Endothelial cell of umbilical vein (primary cell): Measurements from ENCODE around the gene TMEM82. TPM values are rescaled to one million over a fixed set of nuclear protein-coding genes. Genes with fewer than 3 reads are reported as not detected.

ENCODE experiments used
- BruUV-seq: library from RNA; stranded (reverse); fragments of 400-500 nt; replicated peaks from 2 replicates; lab custom pipeline; 2021; lab: Mats Ljungman, UMichigan
- CTCF ChIA-PET: fragments of 300-600, 350-600 bp; sonication (Branson Sonifier 250); formaldehyde crosslinking; loops from one replicate; lab custom pipeline; 2021; ENCODE audit warnings: antibody characterized with exemption, inconsistent platforms; lab: Charles Lee
- POLR2A ChIA-PET: fragments of 300-600, 350-600 bp; sonication (Branson Sonifier 250); formaldehyde crosslinking; loops from one replicate; lab custom pipeline; 2021; ENCODE audit warnings: antibody characterized with exemption, inconsistent platforms; lab: Charles Lee
- DNase-seq: peaks from one replicate; pipeline ENCODE4 v3.0.0-alpha.2; 2011; ENCODE audit warnings: low read depth, low spot score
- FAIRE-seq: peaks from 2 replicates; lab custom pipeline; 2011; peaks lifted over from hg19 to GRCh38; lab: Jason Lieb, UNC
- H2AFZ ChIP-seq: 2 replicates; pipeline ENCODE4 v1.6.0; 2012; ENCODE audit warnings: low read depth, low read length, control low read depth, inconsistent platforms
- H3K27ac ChIP-seq: 2 replicates; pipeline ENCODE4 v1.5.1; 2011; ENCODE audit warnings: low read depth, mild to moderate bottlenecking, control low read depth, low read length, moderate library complexity; ENCODE audit not compliant: insufficient read depth
- H3K27me3 ChIP-seq, 2 experiments: 2 replicates each; pipeline versions ENCODE4 v1.6.0 to v1.6.1; 2011; ENCODE audit warnings: low read length in 2 of 2, mixed read lengths in 1 of 2; ENCODE audit not compliant: control insufficient read depth in 2 of 2, insufficient read depth in 2 of 2
- H3K36me3 ChIP-seq, 2 experiments: 2 replicates in 1 of 2; 3 replicates in 1 of 2; pipeline ENCODE4 v1.5.1; 2011; ENCODE audit warnings: low read length in 2 of 2, mild to moderate bottlenecking in 1 of 2, moderate library complexity in 1 of 2; ENCODE audit not compliant: control insufficient read depth in 2 of 2, insufficient read depth in 2 of 2; ENCODE audit errors: extremely low read depth in 1 of 2
- H3K4me1 ChIP-seq: 3 replicates; pipeline ENCODE4 v1.5.1; 2011; ENCODE audit warnings: mild to moderate bottlenecking, low read length; ENCODE audit not compliant: control insufficient read depth, insufficient read depth; ENCODE audit errors: extremely low read depth
- H3K4me2 ChIP-seq: 2 replicates; pipeline ENCODE4 v1.6.1; 2011; ENCODE audit warnings: low read length, control low read depth, mixed read lengths; ENCODE audit not compliant: insufficient read depth
- H3K4me3 ChIP-seq, 3 experiments: fragments of 200-600 bp in 1 of 3; sonication (generic), shearing (Covaris generic) in 1 of 3; replicated peaks in 1 of 3; 2 replicates each; pipeline ENCODE4 v1.5.1; 2011 to 2016; ENCODE audit warnings: control low read depth in 3 of 3, low read length in 3 of 3, mild to moderate bottlenecking in 2 of 3, inconsistent platforms in 1 of 3, low read depth in 1 of 3, moderate library complexity in 1 of 3; ENCODE audit not compliant: insufficient read depth in 1 of 3
- H3K79me2 ChIP-seq: 2 replicates; pipeline ENCODE4 v1.6.0; 2012; ENCODE audit warnings: low read length, inconsistent platforms; ENCODE audit not compliant: control insufficient read depth, insufficient read depth
- H3K9ac ChIP-seq: replicated peaks from 2 replicates; pipeline ENCODE3; 2011; ENCODE audit warnings: low read length, control low read depth; ENCODE audit not compliant: insufficient read depth; ENCODE audit errors: extremely low read depth
- H3K9me1 ChIP-seq: replicated peaks from 3 replicates; pipeline ENCODE4 v1.6.0; 2011; ENCODE audit warnings: mild to moderate bottlenecking, low read length; ENCODE audit not compliant: control insufficient read depth, insufficient read depth; ENCODE audit errors: extremely low read depth
- H3K9me3 ChIP-seq: replicated peaks from 2 replicates; pipeline ENCODE4 v1.5.1; 2012; ENCODE audit warnings: low read length, inconsistent platforms; ENCODE audit not compliant: control insufficient read depth, insufficient read depth
- H4K20me1 ChIP-seq: replicated peaks from 2 replicates; pipeline ENCODE3; 2011; ENCODE audit warnings: mild to moderate bottlenecking, low read length; ENCODE audit not compliant: control insufficient read depth, insufficient read depth; ENCODE audit errors: extremely low read depth
- CTCF ChIP-seq, 2 donors: IDR thresholded peaks; 1 replicate in 1 of 2; 2 replicates in 1 of 2; pipeline ENCODE4 v1.5.1; 2011; ENCODE audit warnings: low read length in 2 of 2, mild to moderate bottlenecking in 2 of 2, moderate library complexity in 2 of 2, control low read depth in 1 of 2, inconsistent platforms in 1 of 2, low read depth in 1 of 2; ENCODE audit not compliant: insufficient read depth in 1 of 2; ENCODE audit errors: extremely low read depth in 1 of 2
- EZH2 ChIP-seq: IDR thresholded peaks from 2 replicates; pipeline ENCODE4 v1.6.1; 2012; ENCODE audit warnings: borderline replicate concordance, low read depth, mild to moderate bottlenecking, moderate library complexity, low read length, inconsistent platforms; ENCODE audit not compliant: severe bottlenecking
- FOS ChIP-seq: IDR thresholded peaks from 2 replicates; pipeline ENCODE4 v1.6.1; 2011; ENCODE audit warnings: mild to moderate bottlenecking, low read length, moderate library complexity, borderline replicate concordance; ENCODE audit not compliant: insufficient read depth
- GATA2 ChIP-seq: IDR thresholded peaks from 2 replicates; pipeline ENCODE4 v1.7.0; 2011; ENCODE audit warnings: low read depth, mild to moderate bottlenecking, moderate library complexity, mixed read lengths, low read length; ENCODE audit not compliant: insufficient read length, insufficient read depth
- JUN ChIP-seq: IDR thresholded peaks from 2 replicates; pipeline ENCODE4 v1.6.1; 2011; ENCODE audit warnings: borderline replicate concordance, low read depth; ENCODE audit not compliant: insufficient read length, insufficient read depth
- MAX ChIP-seq: IDR thresholded peaks from 2 replicates; pipeline ENCODE4 v1.6.1; 2011; ENCODE audit not compliant: insufficient read depth, insufficient read length
- MYC ChIP-seq: IDR thresholded peaks from one replicate; pipeline ENCODE4 v1.6.1; 2011; ENCODE audit warnings: mild to moderate bottlenecking, low read depth, low read length
- POLR2A ChIP-seq: IDR thresholded peaks from 2 replicates; pipeline ENCODE4 v1.6.1; 2012; ENCODE audit warnings: low read depth, mild to moderate bottlenecking, control low read depth, low read length
- POLR2AphosphoS5 ChIP-seq: IDR thresholded peaks from 2 replicates; pipeline ENCODE4 v1.6.1; 2012; ENCODE audit warnings: low read depth, mild to moderate bottlenecking, control low read depth, low read length, moderate library complexity; ENCODE audit not compliant: insufficient read depth
- dilution Hi-C: fragments of 300-500 bp; cut with MboI; formaldehyde crosslinking; loops from one replicate; pipeline ENCODE4 v1.15.0; 2019; ENCODE audit warnings: low sequenced_read_pairs; ENCODE audit not compliant: extremely low pct_ligation_motif_present
- intact Hi-C: fragments of 100-400 bp; cut with micrococcal nuclease; formaldehyde crosslinking; loops from one replicate; pipeline ENCODE4 v1.10.0; 2022
- polyA plus RNA-seq, 4 experiments: library from polyadenylated mRNA; depleted of rRNA in 3 of 4; stranded (reverse) in 3 of 4; unstranded in 1 of 4; fragments of >200 nt; gene quantifications; 2 replicates each; pipeline versions ENCODE4 v1.2.1 to v1.2.3, GENCODE V29; 2011 to 2012; ENCODE audit warnings: missing spikeins in 1 of 4
- total RNA-seq: library from RNA; stranded (reverse); gene quantifications from 2 replicates; pipeline ENCODE4 v1.2.3, GENCODE V29; 2021

TMEM82 gene
- total and polyA plus RNA-seq, 2 donors (not counting 3 experiments of a cell fraction or from before 2014, with no cell fraction given), result not detected

- ChIA-PET POLR2A (interaction anchor here (0.7 kb wide), 1 partner anchor 9 kb away, joined by 5 read pairs; no protein-coding TSS in a partner anchor), CTCF (interaction anchor here (0.9 kb wide), 1 partner anchor 25 kb away, joined by 3 read pairs; no protein-coding TSS in a partner anchor)
- intact Hi-C loops, result no loop called here
- H3K27ac ChIP-seq, result no peak overlapping the region
- H2AFZ ChIP-seq, result no peak overlapping the region
- no peak for FAIRE-seq
- H3K79me2 ChIP-seq, result peaks cover 10% of the 10 kb centered on the region
- TF ChIP-seq MAX, result no peak
- no peak for TF ChIP-seq CTCF (IDR thresholded peaks at IDR 0.05; ENCODE audit: extremely low read depth in 1 of 2, insufficient read depth in 1 of 2, low read depth in 1 of 2, low read length in 2 of 2)
- TF ChIP-seq FOS, result no peak
- no peak for TF ChIP-seq POLR2A
- no peak for TF ChIP-seq GATA2
- TF ChIP-seq MYC, result no peak
- no peak for TF ChIP-seq JUN
- no peak for TF ChIP-seq EZH2
- no peak for TF ChIP-seq POLR2AphosphoS5
- no peak overlapping the region for H3K4me2 ChIP-seq
- no peaks in the 10 kb centered on the region for H3K27me3 ChIP-seq
- no peak overlapping the region for H3K4me3 ChIP-seq
- no peaks in the 10 kb centered on the region for H3K9me3 ChIP-seq
- dilution Hi-C loops, result no loop called here
- H3K36me3 ChIP-seq, result peaks cover 6% of the 10 kb centered on the region in 2 experiments
- DNase-seq, result no peak
- no peaks in the 10 kb centered on the region for H3K9me1 ChIP-seq
- peaks cover 2% of the 10 kb centered on the region for H4K20me1 ChIP-seq
- no TSS peak for BruUV-seq
- H3K4me1 ChIP-seq, result no peaks in the 10 kb centered on the region
- H3K9ac ChIP-seq, result no peak overlapping the region
These were observed 30.1 kb upstream of the TMEM82 start for GRCh38 chr1:15712168-15712567.
